ENCODE measurements around the gene RASEF. TPM values are rescaled to one million over a fixed set of nuclear protein-coding genes. Genes with fewer than 3 reads are reported as not detected.

The RASEF gene
- total and polyA plus RNA-seq, 8 donors: 6.6 to 26.7 (median 9.3) TPM

- DNase-seq: no peak
- Histone ChIP-seq H3K4me3 (no peak overlapping the region), H3K36me3 (no peaks in the 10 kb centered on the region), H3K9me3 (no peaks in the 10 kb centered on the region), H3K27ac (no peak overlapping the region), H3K27me3 (no peaks in the 10 kb centered on the region), H3K4me1 (peaks cover 0 to 2% of the 10 kb centered on the region in 2 donors)
- TF ChIP-seq, protein P1, sequence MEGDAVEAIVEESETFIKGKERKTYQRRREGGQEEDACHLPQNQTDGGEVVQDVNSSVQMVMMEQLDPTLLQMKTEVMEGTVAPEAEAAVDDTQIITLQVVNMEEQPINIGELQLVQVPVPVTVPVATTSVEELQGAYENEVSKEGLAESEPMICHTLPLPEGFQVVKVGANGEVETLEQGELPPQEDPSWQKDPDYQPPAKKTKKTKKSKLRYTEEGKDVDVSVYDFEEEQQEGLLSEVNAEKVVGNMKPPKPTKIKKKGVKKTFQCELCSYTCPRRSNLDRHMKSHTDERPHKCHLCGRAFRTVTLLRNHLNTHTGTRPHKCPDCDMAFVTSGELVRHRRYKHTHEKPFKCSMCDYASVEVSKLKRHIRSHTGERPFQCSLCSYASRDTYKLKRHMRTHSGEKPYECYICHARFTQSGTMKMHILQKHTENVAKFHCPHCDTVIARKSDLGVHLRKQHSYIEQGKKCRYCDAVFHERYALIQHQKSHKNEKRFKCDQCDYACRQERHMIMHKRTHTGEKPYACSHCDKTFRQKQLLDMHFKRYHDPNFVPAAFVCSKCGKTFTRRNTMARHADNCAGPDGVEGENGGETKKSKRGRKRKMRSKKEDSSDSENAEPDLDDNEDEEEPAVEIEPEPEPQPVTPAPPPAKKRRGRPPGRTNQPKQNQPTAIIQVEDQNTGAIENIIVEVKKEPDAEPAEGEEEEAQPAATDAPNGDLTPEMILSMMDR (IDR thresholded peaks at IDR 0.05): no peak
- intact Hi-C loops (cut with DNase I): no loop called here
- no peak for ATAC-seq
Measured at GRCh38 chr9:83011611-83012010, 51.3 kb downstream of the RASEF start.

DNA sequence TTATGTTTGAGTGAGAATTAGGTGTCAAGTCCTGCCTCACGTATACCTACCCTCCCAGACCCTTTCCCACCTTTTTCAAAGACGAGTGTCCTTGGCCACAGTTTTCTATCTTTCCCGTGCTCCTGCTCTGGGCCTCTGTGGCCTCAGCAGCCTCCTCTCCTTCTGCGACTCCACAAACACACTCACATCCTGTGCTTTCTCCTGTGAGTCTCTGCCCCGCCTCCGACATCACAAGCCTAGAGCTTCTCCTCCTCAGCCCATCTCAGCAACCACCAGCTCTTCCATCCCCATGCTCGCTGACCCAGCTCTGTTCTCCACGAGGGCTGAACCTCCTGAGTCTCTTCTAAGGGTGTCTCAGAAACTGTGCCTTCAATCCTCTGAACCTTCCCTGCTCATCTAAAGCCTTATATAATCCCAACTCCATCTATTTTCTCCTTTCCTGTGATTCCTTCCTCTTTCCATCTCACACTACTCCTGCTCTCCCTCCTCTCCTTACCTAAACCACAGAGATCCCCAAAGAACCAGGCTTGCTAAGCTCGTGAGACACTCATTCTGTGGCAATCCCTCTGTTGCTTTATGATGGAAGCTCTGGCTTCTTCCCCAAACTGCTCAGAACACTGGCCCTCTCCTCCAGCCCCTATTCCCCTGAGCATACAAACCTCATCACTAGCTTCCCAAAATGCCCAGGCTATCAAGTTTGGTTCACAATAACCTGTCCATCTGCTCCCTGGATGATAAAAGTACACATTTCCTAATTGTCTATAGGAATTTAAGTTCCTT, 55.2 kb downstream of the RASEF start:
- H3K27ac ChIP-seq: no peak overlapping the region
- no peaks in the 10 kb centered on the region for H3K27me3 ChIP-seq
- ATAC-seq: no peak
- intact Hi-C loops (cut with DNase I): no loop called here
- TF ChIP-seq, protein P1 (IDR thresholded peaks at IDR 0.05): no peak
- H3K4me1 ChIP-seq: no peaks in the 10 kb centered on the region
- DNase-seq: peak in 1 of 4 donors; percentile 60
- no peaks in the 10 kb centered on the region for H3K9me3 ChIP-seq
- H3K4me3 ChIP-seq: no peak overlapping the region
- H3K36me3 ChIP-seq: no peaks in the 10 kb centered on the region

GRCh38 chr9:83006378-83006777, 56.6 kb downstream of the RASEF start:
- Histone ChIP-seq H3K4me1 (no peaks in the 10 kb centered on the region), H3K27me3 (no peaks in the 10 kb centered on the region), H3K27ac (no peak overlapping the region), H3K9me3 (no peaks in the 10 kb centered on the region), H3K36me3 (no peaks in the 10 kb centered on the region), H3K4me3 (no peak overlapping the region)
- ATAC-seq: no peak
- DNase-seq: no peak
- intact Hi-C loops (cut with DNase I): no loop called here
- TF ChIP-seq, protein P1 (IDR thresholded peaks at IDR 0.05): no peak

- TF ChIP-seq, protein P1 (IDR thresholded peaks at IDR 0.05): no peak
- intact Hi-C loops (cut with DNase I): no loop called here
- H3K4me3 ChIP-seq: no peak overlapping the region
- no peaks in the 10 kb centered on the region for H3K27me3 ChIP-seq
- H3K27ac ChIP-seq: no peak overlapping the region
- no peaks in the 10 kb centered on the region for H3K4me1 ChIP-seq
- DNase-seq: no peak
- ATAC-seq: no peak
- no peaks in the 10 kb centered on the region for H3K9me3 ChIP-seq
- no peaks in the 10 kb centered on the region for H3K36me3 ChIP-seq
Measured at GRCh38 chr9:83005963-83006362, 57.0 kb downstream of the RASEF start.

GRCh38 chr9:83005361-83005760, 57.6 kb downstream of the RASEF start:
- ATAC-seq (no peak), DNase-seq (no peak)
- H3K27ac ChIP-seq: no peak overlapping the region
- no peak overlapping the region for H3K4me3 ChIP-seq
- no peaks in the 10 kb centered on the region for H3K4me1 ChIP-seq
- no peaks in the 10 kb centered on the region for H3K27me3 ChIP-seq
- no peaks in the 10 kb centered on the region for H3K36me3 ChIP-seq
- TF ChIP-seq, protein P1 (IDR thresholded peaks at IDR 0.05): no peak
- intact Hi-C loops (cut with DNase I): no loop called here
- no peaks in the 10 kb centered on the region for H3K9me3 ChIP-seq

All from left lung (tissue), 10 donors.